ENCODE measurements around the gene BCCIP.

Gene BCCIP

GRCh38 chr10:125785791-125786190 is 37.6 kb upstream of the BCCIP start:
- Histone ChIP-seq H3K4me2 (ENCODE audit: low read length) (no peak overlapping the region), H3K27me3 (ENCODE audit: control insufficient read depth, low read length) (no peaks in the 10 kb centered on the region), H3F3A (ENCODE audit: control insufficient read depth, insufficient read depth) (no peaks in the 10 kb centered on the region), H3K9me3 (ENCODE audit: control insufficient read depth, insufficient read depth, low read length) (no peaks in the 10 kb centered on the region), H4K20me1 (ENCODE audit: control insufficient read depth, insufficient read depth, low read depth, low read length) (no peaks in the 10 kb centered on the region), H3K27ac (ENCODE audit: low read depth, low read length) (no peak overlapping the region), H3K4me1 (ENCODE audit: control insufficient read depth, low read length) (peaks cover 14% of the 10 kb centered on the region), H3K79me2 (ENCODE audit: control insufficient read depth, low read length) (no peaks in the 10 kb centered on the region), H3K36me3 (ENCODE audit: control insufficient read depth, low read length) (peaks cover 5% of the 10 kb centered on the region; the same call in 1 of the 2 replicates), H3K4me3 (ENCODE audit: low read length) (no peak overlapping the region), H3K9me2 (replicated peaks; ENCODE audit: control insufficient read depth, low read length) (no peaks in the 10 kb centered on the region)
- TF ChIP-seq CTCF (IDR thresholded peaks at IDR 0.05; ENCODE audit: low read depth, low read length, poor library complexity, severe bottlenecking) (no peak), EZH2phosphoT487 (IDR thresholded peaks at IDR 0.05; ENCODE audit: borderline replicate concordance, low read length) (no peak)

- no peak for TF ChIP-seq EZH2phosphoT487 (IDR thresholded peaks at IDR 0.05; ENCODE audit: borderline replicate concordance, low read length)
- no peak for TF ChIP-seq CTCF (IDR thresholded peaks at IDR 0.05; ENCODE audit: low read depth, low read length, poor library complexity, severe bottlenecking)
- Histone ChIP-seq H3K4me2 (ENCODE audit: low read length) (no peak overlapping the region), H4K20me1 (ENCODE audit: control insufficient read depth, insufficient read depth, low read depth, low read length) (no peaks in the 10 kb centered on the region)
These were observed 35.0 kb upstream of the BCCIP start for GRCh38 chr10:125788156-125789034.

GRCh38 chr10:125792342-125793300 is 30.7 kb upstream of the BCCIP start:
- no peaks in the 10 kb centered on the region for H3K79me2 ChIP-seq (ENCODE audit: control insufficient read depth, low read length)
- peaks cover 19% of the 10 kb centered on the region; the same call in 1 of the 2 replicates for H3K36me3 ChIP-seq (ENCODE audit: control insufficient read depth, low read length)
- H3K9me3 ChIP-seq (ENCODE audit: control insufficient read depth, insufficient read depth, low read length), result no peaks in the 10 kb centered on the region
- TF ChIP-seq CTCF (IDR thresholded peaks at IDR 0.05; ENCODE audit: low read depth, low read length, poor library complexity, severe bottlenecking) (no peak), EZH2phosphoT487 (IDR thresholded peaks at IDR 0.05; ENCODE audit: borderline replicate concordance, low read length) (no peak)
- no peaks in the 10 kb centered on the region for H3K27me3 ChIP-seq (ENCODE audit: control insufficient read depth, low read length)
- H3K4me3 ChIP-seq (ENCODE audit: low read length), result no peak overlapping the region
- H3K27ac ChIP-seq (ENCODE audit: low read depth, low read length), result no peak overlapping the region
- peaks cover 10% of the 10 kb centered on the region for H3K4me1 ChIP-seq (ENCODE audit: control insufficient read depth, low read length)
- H3K4me2 ChIP-seq (ENCODE audit: low read length), result no peak overlapping the region
- no peaks in the 10 kb centered on the region for H4K20me1 ChIP-seq (ENCODE audit: control insufficient read depth, insufficient read depth, low read depth, low read length)
- H3K9me2 ChIP-seq (replicated peaks; ENCODE audit: control insufficient read depth, low read length), result no peaks in the 10 kb centered on the region
- no peaks in the 10 kb centered on the region for H3F3A ChIP-seq (ENCODE audit: control insufficient read depth, insufficient read depth)

More at GRCh38 chr10:125788156-125789034, 35.0 kb upstream of the BCCIP start:
- Histone ChIP-seq H3K4me3 (ENCODE audit: low read length) (no peak overlapping the region), H3K9me3 (ENCODE audit: control insufficient read depth, insufficient read depth, low read length) (no peaks in the 10 kb centered on the region), H3K4me1 (ENCODE audit: control insufficient read depth, low read length) (peaks cover 14% of the 10 kb centered on the region), H3K27ac (ENCODE audit: low read depth, low read length) (no peak overlapping the region), H3K9me2 (replicated peaks; ENCODE audit: control insufficient read depth, low read length) (no peaks in the 10 kb centered on the region), H3K79me2 (ENCODE audit: control insufficient read depth, low read length) (no peaks in the 10 kb centered on the region), H3F3A (ENCODE audit: control insufficient read depth, insufficient read depth) (no peaks in the 10 kb centered on the region), H3K27me3 (ENCODE audit: control insufficient read depth, low read length) (no peaks in the 10 kb centered on the region), H3K36me3 (ENCODE audit: control insufficient read depth, low read length) (peaks cover 9% of the 10 kb centered on the region; the same call in 1 of the 2 replicates)

All from DOHH2 (cell line).